Measurements from ENCODE around the gene VWA1.
A peak's percentile ranks its signal among the peaks of the same experiment; 100 is the strongest.

The VWA1 gene, protein sequence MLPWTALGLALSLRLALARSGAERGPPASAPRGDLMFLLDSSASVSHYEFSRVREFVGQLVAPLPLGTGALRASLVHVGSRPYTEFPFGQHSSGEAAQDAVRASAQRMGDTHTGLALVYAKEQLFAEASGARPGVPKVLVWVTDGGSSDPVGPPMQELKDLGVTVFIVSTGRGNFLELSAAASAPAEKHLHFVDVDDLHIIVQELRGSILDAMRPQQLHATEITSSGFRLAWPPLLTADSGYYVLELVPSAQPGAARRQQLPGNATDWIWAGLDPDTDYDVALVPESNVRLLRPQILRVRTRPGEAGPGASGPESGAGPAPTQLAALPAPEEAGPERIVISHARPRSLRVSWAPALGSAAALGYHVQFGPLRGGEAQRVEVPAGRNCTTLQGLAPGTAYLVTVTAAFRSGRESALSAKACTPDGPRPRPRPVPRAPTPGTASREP

DNA sequence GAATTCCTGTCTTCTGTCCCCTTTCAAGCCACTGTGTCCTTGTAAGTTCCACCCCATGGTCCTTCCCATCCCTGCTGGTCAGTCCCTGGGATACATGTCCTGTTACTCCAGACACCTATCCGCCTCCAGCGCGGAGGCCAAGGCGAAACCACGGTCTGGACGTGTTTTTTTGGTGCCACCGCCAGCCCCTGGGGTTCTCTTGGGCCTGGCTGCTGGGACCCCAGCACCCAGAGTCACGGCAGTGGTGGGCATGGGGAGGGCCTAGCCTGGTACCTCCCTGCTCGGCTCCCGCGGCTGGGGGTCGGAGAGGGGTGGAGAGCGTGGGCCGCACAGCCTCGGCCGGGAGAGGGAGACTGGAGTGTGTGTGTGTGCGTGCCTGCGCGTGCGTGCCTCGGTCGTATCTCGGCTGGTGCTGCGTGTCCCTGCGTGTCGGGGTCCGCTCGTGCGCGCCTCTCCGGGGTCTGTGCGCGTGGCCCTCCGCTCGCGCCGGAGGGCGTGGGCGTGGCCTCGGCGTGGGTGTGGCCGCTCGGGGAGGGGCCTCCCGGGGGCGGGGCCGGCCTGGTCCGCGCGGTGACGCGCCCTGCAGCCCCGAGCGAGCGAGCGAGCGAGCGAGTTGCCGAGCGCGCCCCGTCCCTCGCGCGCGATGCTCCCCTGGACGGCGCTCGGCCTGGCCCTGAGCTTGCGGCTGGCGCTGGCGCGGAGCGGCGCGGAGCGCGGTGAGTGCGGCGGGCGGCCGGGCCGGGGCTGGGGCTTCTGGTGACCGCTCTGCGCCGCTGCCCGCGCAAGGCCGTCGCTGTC, at the start of gene VWA1:
Gene VWA1, plus strand, starts transcription at position 585 of the 798 bp plus-strand sequence. Its CDS starts 59 bp downstream, at position 644.
- peak; percentile 50 for DNase-seq (ENCODE audit: low read depth)

GRCh38 chr1:1385931-1386330, 49.6 kb upstream of the VWA1 start:
- no peak for DNase-seq (ENCODE audit: low read depth)

DNA sequence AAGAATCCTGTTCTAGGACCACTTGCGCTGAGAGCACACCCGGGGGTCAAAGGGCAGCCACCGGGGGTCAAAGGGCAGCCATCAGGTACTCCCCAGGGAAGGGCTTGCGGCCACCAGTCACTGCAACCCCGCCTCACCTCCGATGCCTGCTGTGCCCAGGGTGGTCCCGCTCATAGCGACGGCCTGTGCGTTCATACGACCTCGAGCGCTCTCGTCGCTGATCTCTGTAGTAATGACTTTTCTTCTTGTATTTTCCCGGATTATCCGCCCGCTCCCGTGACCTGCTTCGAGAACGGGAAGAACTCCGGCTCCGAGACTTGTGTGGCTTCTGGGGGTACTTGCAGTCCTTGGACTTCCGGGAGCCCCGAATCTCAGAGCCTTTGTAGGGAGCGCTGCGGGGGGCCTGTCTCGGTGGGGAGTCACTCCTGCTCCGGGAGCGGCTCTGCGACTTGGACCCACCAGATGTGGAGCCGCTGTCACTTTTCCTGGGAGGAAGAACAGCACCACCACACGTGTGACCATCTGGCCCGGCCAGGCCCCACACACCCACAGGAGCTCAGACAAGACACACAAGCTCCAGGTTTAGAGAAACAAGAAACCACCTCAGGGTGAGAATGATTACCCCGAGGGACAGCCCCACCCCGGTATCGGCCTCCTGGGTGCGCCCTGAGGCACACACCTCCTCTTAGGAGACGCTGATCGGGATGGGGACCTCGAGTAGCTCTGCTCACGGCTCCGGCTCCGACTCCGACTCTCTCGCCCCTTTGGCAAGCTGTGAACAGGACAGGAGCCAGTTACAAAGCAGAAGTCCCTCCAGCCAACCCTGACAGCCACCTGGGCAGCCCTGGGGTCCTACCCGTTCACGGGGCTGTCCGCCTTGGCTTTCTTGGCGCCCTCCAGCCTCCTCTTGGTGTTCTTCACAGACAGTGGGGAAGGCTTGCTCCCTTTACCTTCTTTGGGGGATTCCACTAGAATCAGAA, 48.1 kb upstream of the VWA1 start:
- DNase-seq (ENCODE audit: low read depth): no peak

DNA sequence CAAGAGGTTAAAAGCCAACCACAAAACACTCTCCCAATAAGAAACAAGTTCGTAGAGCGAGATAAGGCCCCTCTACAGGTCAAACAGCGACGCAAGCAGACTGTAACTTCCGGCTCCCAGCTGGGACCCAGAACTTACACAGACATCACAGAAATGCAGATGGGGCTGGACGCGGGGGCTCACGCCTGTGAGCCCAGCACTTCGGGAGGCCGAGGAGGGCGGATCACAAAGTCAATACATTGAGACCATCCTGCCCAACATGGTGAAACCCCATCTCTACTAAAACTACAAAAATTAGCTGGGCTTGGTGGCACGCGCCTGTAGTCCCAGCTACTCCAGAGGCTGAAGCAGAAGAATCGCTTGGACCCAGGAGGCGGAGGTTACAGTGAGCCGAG, 47.4 kb upstream of the VWA1 start:
- no peak for DNase-seq (ENCODE audit: low read depth)

GRCh38 chr1:1390675-1391074, 44.8 kb upstream of the VWA1 start:
- DNase-seq (ENCODE audit: low read depth): no peak

GRCh38 chr1:1391225-1391624, 44.3 kb upstream of the VWA1 start:
- no peak for DNase-seq (ENCODE audit: low read depth)

GRCh38 chr1:1393014-1393413, 42.5 kb upstream of the VWA1 start:
- no peak for DNase-seq (ENCODE audit: low read depth)

DNA sequence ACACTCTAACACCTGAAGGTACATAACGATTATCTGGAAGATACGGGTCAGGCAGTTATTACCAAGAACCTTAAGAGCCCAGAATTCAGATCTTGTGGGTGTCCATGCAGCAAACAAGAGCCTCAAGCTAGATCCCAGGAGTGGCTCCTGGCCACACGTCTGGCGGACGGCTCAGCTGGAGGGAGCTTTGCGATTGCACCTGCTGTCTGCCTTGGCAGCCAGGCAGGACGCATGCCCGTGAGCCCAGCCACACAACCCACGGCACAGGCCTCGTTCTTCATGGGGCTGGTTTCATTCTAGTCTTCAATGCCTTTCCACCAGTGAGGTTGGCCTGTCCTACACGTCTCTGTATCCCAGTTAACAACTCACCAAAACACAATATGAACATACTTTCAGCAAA, 42.1 kb upstream of the VWA1 start:
- DNase-seq (ENCODE audit: low read depth): no peak

DNA sequence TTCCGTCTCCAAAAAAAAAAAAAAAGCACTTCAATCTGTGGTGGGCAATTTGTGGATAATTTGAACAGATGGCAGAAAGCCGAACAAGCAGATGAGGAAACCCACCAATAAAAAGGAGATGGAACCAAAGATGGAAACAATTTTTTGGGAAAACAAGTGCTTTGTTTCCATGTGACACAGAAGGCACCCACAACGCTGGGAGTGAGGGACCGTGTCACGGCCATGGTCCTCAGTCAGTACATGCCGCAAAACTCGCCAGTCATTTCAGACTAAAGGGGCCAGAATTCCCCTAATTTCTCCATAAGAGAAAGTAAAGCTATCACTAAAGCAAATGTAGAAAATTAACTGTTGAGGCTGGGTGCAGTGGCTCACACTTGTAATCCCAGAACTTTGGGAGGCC, 41.4 kb upstream of the VWA1 start:
- no peak for DNase-seq (ENCODE audit: low read depth)

DNA sequence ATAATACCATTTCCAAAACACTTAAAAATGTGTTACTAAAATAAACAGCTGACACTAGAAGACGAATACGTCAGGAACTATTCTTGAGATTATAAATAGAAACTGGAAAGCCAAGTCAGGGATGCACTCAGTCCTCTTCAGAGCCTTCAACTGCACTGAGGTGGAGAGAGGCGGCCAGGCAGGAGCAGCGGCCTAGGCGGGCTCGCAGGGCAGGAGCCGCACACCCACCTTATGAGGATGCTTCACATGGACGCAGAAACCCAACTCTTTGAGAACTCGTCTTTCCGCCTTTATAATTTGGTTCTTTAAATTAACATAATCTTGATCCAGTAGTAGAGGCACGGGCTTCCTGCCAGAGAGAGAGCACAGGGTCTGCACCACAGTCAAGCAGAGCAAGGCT, 40.3 kb upstream of the VWA1 start:
- no peak for DNase-seq (ENCODE audit: low read depth)

DNA sequence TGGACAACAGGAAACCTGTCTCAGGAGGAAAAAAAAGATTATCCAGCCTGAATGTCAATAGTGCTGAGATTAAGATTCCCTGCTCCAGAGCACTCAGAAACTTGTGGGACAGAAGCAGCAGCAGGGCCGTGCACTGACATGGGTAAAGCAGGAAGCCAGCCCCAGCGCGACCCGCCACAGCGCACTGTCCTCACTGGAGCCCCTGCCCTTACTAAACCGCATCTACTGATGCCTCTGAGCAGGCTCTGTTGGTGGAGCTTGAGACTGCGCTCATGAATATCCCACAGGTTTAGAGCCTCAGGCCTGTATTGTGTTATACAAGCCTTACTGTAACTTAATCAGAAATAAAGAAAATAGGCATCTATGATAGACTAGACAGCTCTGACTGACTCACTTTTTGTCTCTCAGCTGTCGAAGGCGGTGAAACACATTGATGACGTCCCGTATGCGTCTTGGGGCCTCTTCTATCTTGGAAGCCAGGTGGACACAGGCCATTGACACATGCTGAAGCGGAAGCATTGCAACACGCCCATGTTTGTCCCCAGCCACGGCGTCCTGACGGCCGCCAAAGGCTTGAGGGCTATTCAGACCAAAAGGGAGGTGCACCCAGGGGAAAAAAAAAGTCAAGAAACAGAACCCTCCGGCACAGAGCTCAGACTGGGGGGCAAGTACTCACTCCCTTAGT, 37.5 kb upstream of the VWA1 start:
- DNase-seq (ENCODE audit: low read depth): no peak

DNA sequence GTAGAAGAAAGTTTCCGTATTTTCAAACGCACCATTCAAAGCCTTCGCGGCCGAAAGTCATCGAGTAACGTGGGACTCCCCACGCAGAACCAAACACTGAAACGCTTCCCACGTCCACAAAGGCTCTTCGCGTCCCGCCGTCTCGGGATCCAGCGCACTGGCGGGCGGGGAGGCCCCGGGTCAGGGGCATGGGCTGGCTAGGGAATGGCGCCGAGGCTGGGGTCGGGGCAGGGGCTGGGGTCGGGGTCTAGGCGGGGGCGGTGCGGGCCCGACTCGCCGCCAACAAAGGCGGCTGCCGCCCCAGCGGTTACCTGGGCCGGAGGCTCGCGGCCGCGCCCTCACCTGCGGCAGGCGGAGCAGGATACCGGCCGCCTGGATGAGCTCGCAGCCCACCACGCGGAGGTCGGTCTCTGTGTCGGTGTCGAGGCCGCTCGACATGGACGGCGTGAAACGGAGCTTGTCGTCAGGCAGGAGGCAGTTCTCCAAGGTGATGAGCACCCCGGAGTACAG, 36.8 kb upstream of the VWA1 start:
- DNase-seq (ENCODE audit: low read depth): no peak

DNA sequence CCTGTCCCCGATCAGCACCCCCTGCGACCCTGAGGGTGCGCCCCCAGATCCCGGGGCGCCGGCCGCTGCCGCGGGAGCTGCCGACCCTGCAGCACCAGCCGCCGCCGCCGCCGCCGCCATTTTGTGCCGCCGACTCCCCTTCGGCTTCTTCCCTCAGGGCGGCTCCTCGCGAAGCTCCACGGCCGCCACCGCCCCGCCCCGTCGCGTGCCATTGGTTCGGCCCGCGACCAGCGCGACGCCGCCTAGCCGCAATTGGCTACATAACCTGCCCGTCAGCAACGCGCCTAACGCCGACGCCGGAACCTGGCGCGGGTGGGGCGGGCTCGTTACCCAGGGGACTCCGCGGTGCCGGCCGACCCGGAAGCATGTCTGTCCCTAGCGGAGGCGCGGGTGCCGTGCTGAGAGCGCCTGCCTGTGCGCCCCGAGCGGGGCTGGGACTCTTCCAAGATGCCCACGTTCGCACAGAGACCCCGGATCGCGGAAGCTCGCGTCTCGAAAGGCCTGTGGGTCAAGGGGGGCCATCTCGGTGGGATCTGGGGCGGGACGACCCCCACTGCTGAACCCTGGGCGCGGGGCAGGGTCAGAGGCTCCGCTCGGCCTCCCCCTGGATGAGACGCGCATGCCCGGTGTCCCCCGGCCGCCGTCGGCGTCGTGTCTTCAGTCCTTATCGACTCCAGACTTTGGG, 36.2 kb upstream of the VWA1 start, which contains the start of gene CCNL2:
Gene CCNL2, minus strand, starts transcription at position 149 of the 685 bp plus-strand sequence. Its CDS starts 29 bp downstream, at position 120.
- DNase-seq (ENCODE audit: low read depth): peak; percentile 96

DNA sequence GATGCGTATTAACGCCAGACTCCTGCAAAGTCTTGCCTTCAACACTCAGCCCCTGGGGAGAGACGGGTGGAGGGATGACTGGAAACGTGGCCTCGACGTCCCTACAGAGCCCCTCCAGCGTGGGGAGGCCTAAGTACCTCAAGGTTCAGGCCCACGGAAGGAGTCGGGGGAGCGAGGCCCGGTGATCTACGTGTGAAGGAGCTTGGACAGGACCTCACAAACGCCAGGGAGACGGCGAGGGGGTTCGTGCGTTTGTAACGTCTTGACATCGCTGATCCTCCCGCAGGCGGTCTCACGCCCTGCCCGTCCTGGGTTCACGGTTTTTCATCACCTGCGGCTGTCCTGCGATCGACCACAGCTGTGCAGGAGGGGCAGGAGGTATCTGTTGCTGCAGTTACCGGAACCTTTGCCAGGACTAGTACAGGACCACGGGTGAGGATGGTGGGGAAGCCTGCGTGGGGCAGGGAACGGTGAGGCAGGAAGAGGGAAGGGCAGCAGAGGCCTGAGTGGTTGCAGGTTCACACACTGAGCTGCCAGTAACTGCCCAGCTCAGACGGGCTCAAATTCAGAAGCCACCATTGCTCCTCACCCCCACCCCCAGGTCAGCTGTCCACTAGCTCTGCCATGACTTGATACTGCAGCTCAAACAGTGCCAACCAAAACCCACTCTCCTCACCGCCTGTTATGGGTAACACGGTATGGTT, 35.5 kb upstream of the VWA1 start:
- DNase-seq (ENCODE audit: low read depth): no peak

- DNase-seq (ENCODE audit: low read depth): no peak
Measured at GRCh38 chr1:1400576-1401456, 34.7 kb upstream of the VWA1 start.

DNA sequence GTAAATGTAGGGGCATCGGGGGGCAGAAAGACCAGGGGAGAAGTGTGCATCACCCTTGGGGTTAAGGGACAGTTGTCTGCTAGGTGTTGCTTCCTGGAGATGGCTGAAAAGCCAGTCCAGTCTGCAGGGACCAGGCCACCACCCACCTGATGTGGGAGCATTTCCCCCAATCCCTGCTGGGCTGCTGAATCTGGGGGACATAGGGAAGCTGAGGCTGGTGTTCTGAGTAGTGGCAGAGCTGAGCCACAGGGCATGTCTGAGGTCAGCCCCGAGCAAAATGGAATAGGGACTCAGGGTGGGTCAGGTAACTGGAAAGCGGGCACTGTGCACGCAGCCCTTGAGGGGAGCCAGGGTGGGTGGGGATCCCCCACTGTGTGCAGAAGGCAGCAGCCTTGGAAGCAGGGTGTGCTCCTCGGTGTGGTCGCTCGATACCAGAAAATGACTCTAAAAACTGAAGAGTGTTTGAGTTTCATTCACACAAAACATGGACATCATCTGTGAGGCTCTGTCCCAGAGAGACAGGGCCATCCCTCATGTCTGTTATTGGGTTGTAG, 34.0 kb upstream of the VWA1 start:
- no peak for DNase-seq (ENCODE audit: low read depth)

DNA sequence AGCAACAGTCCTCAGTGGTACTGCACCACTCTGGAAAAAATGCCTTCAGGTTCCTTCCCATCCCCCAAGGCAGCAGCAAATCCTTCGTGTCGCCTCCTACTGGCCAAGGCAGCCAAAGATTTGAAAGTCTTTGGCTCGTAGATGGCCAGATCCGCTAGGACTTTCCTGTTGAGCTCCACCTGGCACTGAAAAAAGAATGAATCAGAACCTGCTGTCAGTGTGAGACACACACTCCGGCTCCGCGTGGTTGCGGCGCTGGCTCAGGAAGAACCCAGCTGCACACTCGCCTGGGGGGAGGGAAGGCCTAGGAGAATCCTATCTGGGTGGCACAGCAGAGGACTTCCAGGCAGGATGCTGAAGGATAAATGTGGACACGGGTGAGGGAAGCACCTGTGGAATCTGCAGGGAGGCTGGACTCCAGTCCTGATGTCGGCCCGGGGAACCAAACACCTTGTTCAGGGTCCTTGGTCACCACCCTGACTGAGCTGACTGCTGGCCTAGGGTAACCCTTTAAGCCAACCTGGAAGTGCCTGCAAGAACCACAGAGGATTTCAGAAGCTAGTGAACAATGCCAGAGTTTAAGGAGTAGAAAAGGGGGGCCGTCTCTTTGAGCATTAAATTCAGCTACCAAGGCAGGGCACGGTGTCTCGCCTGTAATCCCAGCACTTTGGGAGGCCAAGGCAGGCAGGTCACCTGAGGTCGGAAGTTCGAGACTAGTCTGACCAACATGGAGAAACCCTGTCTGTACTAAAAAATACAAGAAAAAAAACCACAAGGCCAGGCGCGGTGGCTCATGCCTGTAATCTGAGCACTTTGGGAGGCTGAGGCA, 33.2 kb upstream of the VWA1 start:
- peak; percentile 80 for DNase-seq (ENCODE audit: low read depth)

All from amniotic epithelial cell (primary cell).